ENCODE measurements around the gene DLG2. TPM values are rescaled to one million over a fixed set of nuclear protein-coding genes. Genes with fewer than 3 reads are reported as not detected.

DLG2 gene
- total RNA-seq, 4 donors from 2014 or later = 11.0 to 34.2 (median 19.8) TPM

DNA sequence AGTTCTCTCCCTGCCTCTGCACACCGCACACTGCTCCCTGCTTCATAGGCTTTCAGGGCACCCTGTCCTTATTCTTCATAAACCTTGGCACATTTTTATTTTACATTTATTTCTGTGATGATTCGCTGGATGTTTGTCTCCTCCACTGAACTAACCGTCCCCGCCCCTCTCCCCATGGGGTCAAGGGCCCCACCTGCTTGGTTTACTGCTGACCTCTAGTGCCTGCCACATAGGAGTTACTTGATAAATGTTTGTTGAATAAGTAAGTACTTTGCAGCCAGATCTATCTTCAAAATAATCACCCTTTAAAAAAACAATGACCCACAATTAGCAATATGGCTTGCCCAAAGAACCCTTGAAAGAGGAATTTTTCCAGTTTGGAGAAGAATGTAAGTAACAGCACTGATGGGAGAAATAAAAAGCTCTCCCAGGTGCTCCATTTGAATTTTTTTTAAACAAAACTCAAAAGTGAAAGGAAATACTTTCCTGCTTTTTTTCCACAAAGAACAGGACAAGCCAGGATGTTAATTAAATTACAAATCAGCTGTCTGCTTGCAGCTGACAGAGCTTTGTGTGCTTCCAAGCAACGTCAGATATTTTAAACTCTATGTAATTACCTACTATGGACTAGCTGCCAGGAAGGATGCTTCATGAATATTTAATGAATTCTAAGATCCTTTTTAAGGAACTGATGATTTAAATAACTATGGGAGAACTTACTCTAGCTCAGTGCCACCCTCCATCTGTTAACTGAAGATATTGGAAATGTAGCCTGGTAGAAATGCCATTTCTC, 1083.6 kb downstream of the DLG2 start:
- no peak for ATAC-seq
- WGBS, 2 donors (ENCODE audit: low coverage in 1 of 2) = 13 to 37% methylated on average over 2 to 5 of the region's 5 CpGs
- no peaks in the 10 kb centered on the region for H3K9me3 ChIP-seq
- peaks cover 3 to 35% (median 4%) of the 10 kb centered on the region in 3 donors for H3K4me1 ChIP-seq
- H3K36me3 ChIP-seq = no peaks in the 10 kb centered on the region
- H3K27me3 ChIP-seq = no peaks in the 10 kb centered on the region
- TF ChIP-seq EP300 (IDR thresholded peaks at IDR 0.05) = no peak
- TF ChIP-seq, protein P1, sequence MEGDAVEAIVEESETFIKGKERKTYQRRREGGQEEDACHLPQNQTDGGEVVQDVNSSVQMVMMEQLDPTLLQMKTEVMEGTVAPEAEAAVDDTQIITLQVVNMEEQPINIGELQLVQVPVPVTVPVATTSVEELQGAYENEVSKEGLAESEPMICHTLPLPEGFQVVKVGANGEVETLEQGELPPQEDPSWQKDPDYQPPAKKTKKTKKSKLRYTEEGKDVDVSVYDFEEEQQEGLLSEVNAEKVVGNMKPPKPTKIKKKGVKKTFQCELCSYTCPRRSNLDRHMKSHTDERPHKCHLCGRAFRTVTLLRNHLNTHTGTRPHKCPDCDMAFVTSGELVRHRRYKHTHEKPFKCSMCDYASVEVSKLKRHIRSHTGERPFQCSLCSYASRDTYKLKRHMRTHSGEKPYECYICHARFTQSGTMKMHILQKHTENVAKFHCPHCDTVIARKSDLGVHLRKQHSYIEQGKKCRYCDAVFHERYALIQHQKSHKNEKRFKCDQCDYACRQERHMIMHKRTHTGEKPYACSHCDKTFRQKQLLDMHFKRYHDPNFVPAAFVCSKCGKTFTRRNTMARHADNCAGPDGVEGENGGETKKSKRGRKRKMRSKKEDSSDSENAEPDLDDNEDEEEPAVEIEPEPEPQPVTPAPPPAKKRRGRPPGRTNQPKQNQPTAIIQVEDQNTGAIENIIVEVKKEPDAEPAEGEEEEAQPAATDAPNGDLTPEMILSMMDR (IDR thresholded peaks at IDR 0.05) = no peak
- TF ChIP-seq POLR2A (IDR thresholded peaks at IDR 0.05) = no peak
- no peak for TF ChIP-seq POLR2AphosphoS5 (IDR thresholded peaks at IDR 0.05)
- H3K4me3 ChIP-seq = no peak overlapping the region
- peak overlapping the region in 3 of 4 donors; percentile 53 to 69 (median 55) for H3K27ac ChIP-seq

DNA sequence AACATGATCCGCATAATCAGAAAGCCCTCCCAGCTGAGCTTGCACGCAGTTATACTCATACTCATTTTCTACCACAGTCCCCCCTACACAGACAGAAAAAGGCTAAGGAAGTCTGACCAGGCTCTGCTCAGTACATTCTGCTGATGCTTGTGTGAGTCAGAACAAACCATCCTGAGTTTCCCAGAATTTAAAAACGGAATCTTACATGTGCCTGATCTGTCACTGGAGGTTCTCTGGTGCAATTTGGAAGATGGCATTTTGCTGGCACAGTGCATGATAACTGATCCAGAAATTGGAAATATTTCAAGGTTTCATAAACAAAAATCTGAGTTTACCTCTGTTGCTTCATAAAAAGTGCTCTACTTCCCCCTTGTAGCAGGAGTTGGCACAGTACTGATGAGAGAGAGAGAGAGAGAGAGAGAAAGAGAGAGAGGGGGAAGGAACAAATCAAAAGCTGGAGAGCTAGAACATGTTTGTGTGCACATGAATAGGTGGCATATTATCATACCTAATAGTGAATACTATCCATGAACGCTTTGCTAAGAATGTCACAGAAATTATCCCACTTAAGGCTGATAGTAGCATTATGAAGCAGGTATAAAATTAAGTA, 1085.3 kb downstream of the DLG2 start:
- no peaks in the 10 kb centered on the region for H3K9me3 ChIP-seq
- TF ChIP-seq POLR2AphosphoS5 (IDR thresholded peaks at IDR 0.05) (peak; percentile 78), POLR2A (IDR thresholded peaks at IDR 0.05) (no peak), EP300 (IDR thresholded peaks at IDR 0.05) (no peak)
- TF ChIP-seq, protein P1 (IDR thresholded peaks at IDR 0.05) = no peak
- H3K27me3 ChIP-seq = no peaks in the 10 kb centered on the region
- no peak overlapping the region for H3K4me3 ChIP-seq
- peak; percentile 34 for ATAC-seq
- peak overlapping the region in 3 of 4 donors; percentile 55 to 69 (median 61) for H3K27ac ChIP-seq
- no peaks in the 10 kb centered on the region for H3K36me3 ChIP-seq
- peaks cover 3 to 35% (median 4%) of the 10 kb centered on the region in 3 donors for H3K4me1 ChIP-seq
- 35 to 49% methylated on average over 4 of the region's 4 CpGs for WGBS, 2 donors (ENCODE audit: low coverage in 1 of 2)

DNA sequence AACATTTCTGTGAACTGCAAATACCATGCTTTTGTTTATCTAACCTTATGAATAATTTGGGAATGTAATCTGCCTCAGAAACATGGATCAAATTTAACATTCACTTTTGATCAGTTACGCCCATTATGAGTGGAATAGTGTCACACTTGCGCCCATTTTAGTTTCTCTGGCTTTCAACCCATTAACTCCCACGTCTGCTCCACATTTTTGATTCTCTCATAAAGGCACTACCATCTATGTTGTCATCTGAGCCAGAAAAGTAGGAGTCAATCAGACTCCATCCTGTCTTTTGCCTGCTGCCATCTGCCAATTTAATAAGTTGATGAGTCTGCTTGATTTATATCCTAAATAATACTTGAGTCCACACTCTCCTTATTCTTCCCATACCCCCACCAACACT, 1090.7 kb downstream of the DLG2 start:
- Histone ChIP-seq H3K9me3 (no peaks in the 10 kb centered on the region), H3K4me1 (peaks cover 0 to 4% (median 0%) of the 10 kb centered on the region in 3 donors), H3K27ac (no peak overlapping the region), H3K4me3 (no peak overlapping the region), H3K27me3 (no peaks in the 10 kb centered on the region), H3K36me3 (no peaks in the 10 kb centered on the region)
- TF ChIP-seq POLR2AphosphoS5 (IDR thresholded peaks at IDR 0.05) = no peak
- TF ChIP-seq EP300 (IDR thresholded peaks at IDR 0.05) = no peak
- TF ChIP-seq, protein P1 (IDR thresholded peaks at IDR 0.05) = no peak
- TF ChIP-seq POLR2A (IDR thresholded peaks at IDR 0.05) = no peak
- ATAC-seq = no peak
- WGBS, 2 donors (ENCODE audit: low coverage in 1 of 2) = 81 to 91% methylated on average over 3 of the region's 3 CpGs

DNA sequence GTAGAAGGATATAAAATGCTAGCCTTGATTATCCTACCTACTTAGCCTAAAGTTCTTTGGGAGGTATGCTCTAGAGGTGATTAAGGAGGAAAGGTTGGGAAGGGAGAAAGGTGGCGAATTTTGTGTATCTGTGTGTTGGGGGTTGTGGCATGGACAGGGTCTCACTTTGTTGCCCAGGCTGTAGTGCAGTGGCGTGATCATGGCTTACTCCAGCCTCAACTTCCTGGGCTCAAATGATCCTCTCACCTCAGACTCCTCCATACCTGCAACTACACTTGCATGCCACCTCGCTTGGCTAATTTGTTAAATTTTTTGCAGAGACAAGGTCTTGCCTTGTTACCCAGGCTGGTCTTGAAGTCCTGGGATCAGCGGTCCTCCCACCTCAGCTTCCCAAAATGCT, 1094.8 kb downstream of the DLG2 start:
- TF ChIP-seq EP300 (IDR thresholded peaks at IDR 0.05) = no peak
- Histone ChIP-seq H3K27me3 (no peaks in the 10 kb centered on the region), H3K36me3 (no peaks in the 10 kb centered on the region), H3K4me1 (no peaks in the 10 kb centered on the region), H3K9me3 (no peaks in the 10 kb centered on the region), H3K27ac (no peak overlapping the region), H3K4me3 (no peak overlapping the region)
- 87% methylated on average over 4 of the region's 4 CpGs; no CpG with 5 or more reads in 1 of the 2 donors for WGBS, 2 donors (ENCODE audit: low coverage in 1 of 2)
- ATAC-seq = no peak

DNA sequence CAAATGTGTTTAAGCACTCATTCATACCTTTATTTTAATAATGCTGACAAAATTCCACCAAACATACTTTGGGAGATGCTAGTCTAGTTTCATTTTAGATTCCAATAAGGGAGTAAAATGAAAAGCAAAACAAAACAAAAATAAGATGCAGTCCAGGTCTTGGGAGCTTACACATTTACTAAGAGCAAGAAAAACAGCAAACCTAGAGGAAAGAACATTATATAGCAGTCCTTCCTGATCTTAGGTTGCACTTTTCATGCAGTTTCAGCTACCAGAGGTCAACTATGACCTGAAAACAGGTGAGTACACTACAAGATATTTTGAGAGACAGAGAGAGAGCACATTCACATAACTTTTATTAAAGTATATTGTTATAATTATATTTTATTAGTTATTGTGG, 1100.9 kb downstream of the DLG2 start:
- Histone ChIP-seq H3K4me1 (peaks cover 6 to 38% (median 6%) of the 10 kb centered on the region in 3 donors), H3K4me3 (no peak overlapping the region), H3K36me3 (no peaks in the 10 kb centered on the region), H3K27ac (no peak overlapping the region), H3K9me3 (no peaks in the 10 kb centered on the region), H3K27me3 (no peaks in the 10 kb centered on the region)
- no peak for ATAC-seq
- no peak for TF ChIP-seq POLR2A (IDR thresholded peaks at IDR 0.05)
- no peak for TF ChIP-seq EP300 (IDR thresholded peaks at IDR 0.05)
- TF ChIP-seq POLR2AphosphoS5 (IDR thresholded peaks at IDR 0.05) = no peak
- TF ChIP-seq, protein P1 (IDR thresholded peaks at IDR 0.05) = no peak
